MCF 10A (cell line): ENCODE results near the gene GP5. TPM values are rescaled to one million over a fixed set of nuclear protein-coding genes. Genes with fewer than 3 reads are reported as not detected.

ENCODE experiments used
- BruUV-seq: library from RNA; stranded (reverse); fragments of 400-500 nt; replicated peaks from 2 replicates; lab custom pipeline; 2021; lab: Mats Ljungman, UMichigan
- CTCF ChIA-PET: fragments of 300-600 bp; sonication (Branson Sonifier 250); formaldehyde crosslinking; extraction: SDS; loops from one replicate; lab custom pipeline; 2021; ENCODE audit warnings: antibody characterized with exemption, inconsistent platforms; lab: Yijun Ruan, JAX
- POLR2A ChIA-PET: fragments of 300-600, 350-650 bp; sonication (Branson Sonifier 250); formaldehyde crosslinking; extraction: SDS; loops from one replicate; lab custom pipeline; 2020; ENCODE audit warnings: antibody characterized with exemption, inconsistent platforms; lab: Yijun Ruan, JAX
- DNase-seq: peaks from one replicate; pipeline ENCODE4 v3.0.0-alpha.2; 2018; ENCODE audit not compliant: unreplicated experiment
- H3K27ac Mint-ChIP-seq: one replicate; pipeline ENCODE4 v1.8.0; 2022; ENCODE audit warnings: mild to moderate bottlenecking, low read depth, mixed read lengths; ENCODE audit not compliant: unreplicated experiment
- H3K27me3 Mint-ChIP-seq: one replicate; pipeline ENCODE4 v1.8.0; 2022; ENCODE audit warnings: mixed read lengths; ENCODE audit not compliant: insufficient read depth, unreplicated experiment
- H3K36me3 Mint-ChIP-seq: one replicate; pipeline ENCODE4 v1.8.0; 2022; ENCODE audit warnings: mild to moderate bottlenecking, moderate library complexity, mixed read lengths; ENCODE audit not compliant: insufficient read depth, unreplicated experiment
- H3K4me1 Mint-ChIP-seq: one replicate; pipeline ENCODE4 v1.8.0; 2022; ENCODE audit warnings: mixed read lengths; ENCODE audit not compliant: insufficient read depth, unreplicated experiment
- H3K4me3 Mint-ChIP-seq: one replicate; pipeline ENCODE4 v1.8.0; 2022; ENCODE audit warnings: mild to moderate bottlenecking, moderate library complexity, mixed read lengths; ENCODE audit not compliant: unreplicated experiment
- H3K9me3 Mint-ChIP-seq: one replicate; pipeline ENCODE4 v1.8.0; 2022; ENCODE audit warnings: mixed read lengths; ENCODE audit not compliant: unreplicated experiment
- CTCF ChIP-seq: fragments of 200-600 bp; IDR thresholded peaks from one replicate; pipeline ENCODE4 v1.8.0; 2022; ENCODE audit warnings: antibody characterized with exemption, mild to moderate bottlenecking; ENCODE audit not compliant: unreplicated experiment
- intact Hi-C: fragments of 100-400 bp; cut with micrococcal nuclease; formaldehyde crosslinking; loops from 2 replicates; pipeline ENCODE4 v1.14.1; 2022
- total RNA-seq: library from RNA; stranded (reverse); gene quantifications from 2 replicates; pipeline ENCODE4 v1.2.3, GENCODE V29; 2022

The GP5 gene
- total RNA-seq, 1 experiment from 2014 or later, result not detected

GRCh38 chr3:194389269-194389668, 9.8 kb downstream of the GP5 start:
- TF ChIP-seq CTCF, result no peak
- Mint-ChIP-seq H3K4me1 (no peaks in the 10 kb centered on the region), H3K27me3 (peaks cover 36% of the 10 kb centered on the region), H3K27ac (no peak overlapping the region), H3K4me3 (no peak overlapping the region), H3K36me3 (no peaks in the 10 kb centered on the region), H3K9me3 (peaks cover 20% of the 10 kb centered on the region)
- ChIA-PET CTCF (interaction anchor here (0.7 to 1.8 kb wide), 2 partner anchors 46 to 715 kb away, joined by 3 to 7 read pairs; no protein-coding TSS in a partner anchor), POLR2A (interaction anchor here (0.5 to 1.3 kb wide), 4 partner anchors 9 to 456 kb away, joined by 3 read pairs; no protein-coding TSS in a partner anchor)
- intact Hi-C loops, result no loop called here
- no TSS peak for BruUV-seq
- no peak for DNase-seq

GRCh38 chr3:194387926-194388418, 11.1 kb downstream of the GP5 start:
- Mint-ChIP-seq H3K27ac (no peak overlapping the region), H3K9me3 (peaks cover 20% of the 10 kb centered on the region), H3K36me3 (no peaks in the 10 kb centered on the region), H3K27me3 (peaks cover 48% of the 10 kb centered on the region), H3K4me3 (no peak overlapping the region), H3K4me1 (no peaks in the 10 kb centered on the region)
- intact Hi-C loops, result no loop called here
- BruUV-seq, result no TSS peak
- ChIA-PET CTCF (interaction anchor here (0.9 to 2.7 kb wide), 2 partner anchors 44 to 722 kb away, joined by 4 to 8 read pairs; no protein-coding TSS in a partner anchor), POLR2A (no interaction called here)
- TF ChIP-seq CTCF, result no peak
- no peak for DNase-seq

- DNase-seq, result no peak
- H3K27ac Mint-ChIP-seq, result no peak overlapping the region
- TF ChIP-seq CTCF, result no peak
- BruUV-seq, result no TSS peak
- peaks cover 48% of the 10 kb centered on the region for H3K27me3 Mint-ChIP-seq
- no peaks in the 10 kb centered on the region for H3K36me3 Mint-ChIP-seq
- CTCF ChIA-PET, result interaction anchor here (1.1 to 2.7 kb wide), 2 partner anchors 18 to 43 kb away, joined by 3 to 8 read pairs; no protein-coding TSS in a partner anchor
- intact Hi-C loops, result no loop called here
- POLR2A ChIA-PET, result no interaction called here
- no peaks in the 10 kb centered on the region for H3K4me1 Mint-ChIP-seq
- H3K4me3 Mint-ChIP-seq, result no peak overlapping the region
- peaks cover 20% of the 10 kb centered on the region for H3K9me3 Mint-ChIP-seq
These were observed 11.8 kb downstream of the GP5 start for GRCh38 chr3:194387276-194387675.

- no peak for TF ChIP-seq CTCF
- H3K27me3 Mint-ChIP-seq, result peaks cover 48% of the 10 kb centered on the region
- no peak overlapping the region for H3K4me3 Mint-ChIP-seq
- ChIA-PET CTCF (interaction anchor here (1.1 to 2.7 kb wide), 2 partner anchors 19 to 42 kb away, joined by 3 to 8 read pairs; no protein-coding TSS in a partner anchor), POLR2A (interaction anchor here (0.6 to 1.1 kb wide), 2 partner anchors 53 to 392 kb away, joined by 3 to 4 read pairs; no protein-coding TSS in a partner anchor)
- H3K36me3 Mint-ChIP-seq, result no peaks in the 10 kb centered on the region
- no peak for DNase-seq
- no TSS peak for BruUV-seq
- intact Hi-C loops, result no loop called here
- no peak overlapping the region for H3K27ac Mint-ChIP-seq
- peaks cover 20% of the 10 kb centered on the region for H3K9me3 Mint-ChIP-seq
- no peaks in the 10 kb centered on the region for H3K4me1 Mint-ChIP-seq
These were observed 12.4 kb downstream of the GP5 start for GRCh38 chr3:194386648-194387047.
